Neural cell (in vitro differentiated cells): ENCODE results near the gene TVP23C. TPM values are rescaled to one million over a fixed set of nuclear protein-coding genes. Genes with fewer than 3 reads are reported as not detected.

Experiments used
- H2AFZ ChIP-seq: fragments of 200-600, 300-800 bp; sonication (generic), shearing (Covaris generic); 2 replicates; pipeline ENCODE4 v1.6.0; 2014; ENCODE audit warnings: low read depth, mild to moderate bottlenecking, antibody characterized with exemption, low read length, moderate library complexity
- H3F3A ChIP-seq: fragments of 200-600 bp; shearing (Covaris generic); 2 replicates; pipeline ENCODE4 v1.6.1; 2016; ENCODE audit warnings: mild to moderate bottlenecking, moderate library complexity, mixed read lengths, antibody characterized with exemption, low read length; ENCODE audit not compliant: insufficient read depth, poor library complexity, severe bottlenecking
- H3K27ac ChIP-seq: fragments of 200-600, 300-800 bp; sonication (generic), shearing (Covaris generic); 2 replicates; pipeline ENCODE4 v1.5.1; 2014; ENCODE audit warnings: mild to moderate bottlenecking, low read length, moderate library complexity
- H3K27me3 ChIP-seq: fragments of 300-800, 200-600 bp; sonication (generic), shearing (Covaris generic); 2 replicates; pipeline ENCODE4 v1.6.0; 2014; ENCODE audit warnings: mild to moderate bottlenecking, low read depth, low read length, moderate library complexity; ENCODE audit not compliant: insufficient read depth
- H3K36me3 ChIP-seq: fragments of 300-800, 200-600 bp; sonication (generic), shearing (Covaris generic); 2 replicates; pipeline ENCODE4 v1.5.1; 2014; ENCODE audit warnings: mild to moderate bottlenecking, antibody characterized with exemption, low read length, moderate library complexity; ENCODE audit not compliant: insufficient read depth
- H3K4me2 ChIP-seq: fragments of 300-800, 200-600 bp; sonication (generic), shearing (Covaris generic); 2 replicates; pipeline ENCODE4 v1.6.0; 2014; ENCODE audit warnings: mild to moderate bottlenecking, low read length
- H3K4me3 ChIP-seq: fragments of 300-800, 200-600 bp; sonication (generic), shearing (Covaris generic); 2 replicates; pipeline ENCODE4 v1.5.1; 2014; ENCODE audit warnings: mild to moderate bottlenecking, low read length, moderate library complexity
- H3K79me2 ChIP-seq: fragments of 200-600 bp; shearing (Covaris generic); replicated peaks from 2 replicates; pipeline ENCODE4 v1.6.0; 2014; ENCODE audit warnings: mild to moderate bottlenecking, low read length, moderate library complexity; ENCODE audit not compliant: insufficient read depth
- H3K9ac ChIP-seq: fragments of 300-800, 200-600 bp; sonication (generic), shearing (Covaris generic); 2 replicates; pipeline ENCODE4 v1.6.1; 2016; ENCODE audit warnings: mild to moderate bottlenecking, low read length, mixed read lengths
- H3K9me2 ChIP-seq: fragments of 200-600 bp; shearing (Covaris generic); 2 replicates; pipeline ENCODE4 v1.6.1; 2016; ENCODE audit warnings: mild to moderate bottlenecking, low read length, mixed read lengths; ENCODE audit not compliant: insufficient read depth
- H3K9me3 ChIP-seq: fragments of 200-600, 300-800 bp; sonication (generic), shearing (Covaris generic); 2 replicates; pipeline ENCODE4 v1.6.1; 2016; ENCODE audit warnings: mild to moderate bottlenecking, mixed run types, low read length, moderate library complexity, mixed read lengths
- H4K20me1 ChIP-seq: fragments of 200-600 bp; shearing (Covaris generic); 2 replicates; pipeline ENCODE4 v1.6.1; 2016; ENCODE audit warnings: mild to moderate bottlenecking, mixed run types; ENCODE audit not compliant: insufficient read depth
- CTCF ChIP-seq: fragments of 450-650 bp; IDR thresholded peaks from 2 replicates; pipeline ENCODE4 v1.5.1; 2014; ENCODE audit warnings: antibody characterized with exemption, mild to moderate bottlenecking, moderate library complexity; ENCODE audit not compliant: poor library complexity, severe bottlenecking
- EP300 ChIP-seq: fragments of 450-650 bp; conservative IDR thresholded peaks from 2 replicates; pipeline ENCODE4 v1.6.1; 2014; ENCODE audit warnings: antibody characterized with exemption, mild to moderate bottlenecking, moderate library complexity; ENCODE audit not compliant: poor library complexity, severe bottlenecking
- EZH2 ChIP-seq: fragments of 200-600, 300-800 bp; shearing (Covaris generic), sonication (generic); IDR thresholded peaks from 2 replicates; pipeline ENCODE4 v1.6.1; 2014; ENCODE audit warnings: antibody characterized with exemption, low read length, borderline replicate concordance, mild to moderate bottlenecking; ENCODE audit not compliant: insufficient read depth, poor library complexity, severe bottlenecking
- MXI1 ChIP-seq: fragments of 450-650 bp; conservative IDR thresholded peaks from 2 replicates; pipeline ENCODE4 v1.6.1; 2014; ENCODE audit warnings: antibody characterized with exemption, mild to moderate bottlenecking; ENCODE audit not compliant: poor library complexity, severe bottlenecking
- POLR2AphosphoS5 ChIP-seq: IDR thresholded peaks from 2 replicates; pipeline ENCODE4 v1.6.1; 2012
- RAD21 ChIP-seq: fragments of 450-650 bp; conservative IDR thresholded peaks from 2 replicates; pipeline ENCODE4 v1.6.1; 2014; ENCODE audit warnings: antibody characterized with exemption, mild to moderate bottlenecking, moderate library complexity
- SMC3 ChIP-seq: fragments of 450-650 bp; conservative IDR thresholded peaks from 2 replicates; pipeline ENCODE4 v1.6.1; 2014; ENCODE audit warnings: antibody characterized with exemption, mild to moderate bottlenecking, moderate library complexity; ENCODE audit not compliant: poor library complexity
- TAF1 ChIP-seq: IDR thresholded peaks from 2 replicates; pipeline ENCODE4 v1.6.1; 2012; ENCODE audit warnings: low read depth
- polyA plus RNA-seq: library from polyadenylated mRNA; depleted of rRNA; stranded (reverse); fragments of >200 nt; gene quantifications from 2 replicates; pipeline ENCODE4 v1.2.3, GENCODE V29; 2014
- TF ChIP-seq, protein P1 (sequence below): IDR thresholded peaks from 2 replicates; pipeline ENCODE4 v1.6.1; 2012; ENCODE audit warnings: borderline replicate concordance

The TVP23C gene
- polyA plus RNA-seq, 1 donor from 2014 or later, result 8.9 TPM

- Histone ChIP-seq H4K20me1 (no peaks in the 10 kb centered on the region), H3K9me2 (no peaks in the 10 kb centered on the region), H2AFZ (no peak overlapping the region), H3K27ac (no peak overlapping the region), H3K27me3 (no peaks in the 10 kb centered on the region), H3K4me2 (no peak overlapping the region), H3K79me2 (no peaks in the 10 kb centered on the region), H3K9ac (no peak overlapping the region), H3K4me3 (no peak overlapping the region), H3K36me3 (peaks cover 4% of the 10 kb centered on the region), H3K9me3 (no peaks in the 10 kb centered on the region), H3F3A (no peaks in the 10 kb centered on the region)
- TF ChIP-seq, protein P1, sequence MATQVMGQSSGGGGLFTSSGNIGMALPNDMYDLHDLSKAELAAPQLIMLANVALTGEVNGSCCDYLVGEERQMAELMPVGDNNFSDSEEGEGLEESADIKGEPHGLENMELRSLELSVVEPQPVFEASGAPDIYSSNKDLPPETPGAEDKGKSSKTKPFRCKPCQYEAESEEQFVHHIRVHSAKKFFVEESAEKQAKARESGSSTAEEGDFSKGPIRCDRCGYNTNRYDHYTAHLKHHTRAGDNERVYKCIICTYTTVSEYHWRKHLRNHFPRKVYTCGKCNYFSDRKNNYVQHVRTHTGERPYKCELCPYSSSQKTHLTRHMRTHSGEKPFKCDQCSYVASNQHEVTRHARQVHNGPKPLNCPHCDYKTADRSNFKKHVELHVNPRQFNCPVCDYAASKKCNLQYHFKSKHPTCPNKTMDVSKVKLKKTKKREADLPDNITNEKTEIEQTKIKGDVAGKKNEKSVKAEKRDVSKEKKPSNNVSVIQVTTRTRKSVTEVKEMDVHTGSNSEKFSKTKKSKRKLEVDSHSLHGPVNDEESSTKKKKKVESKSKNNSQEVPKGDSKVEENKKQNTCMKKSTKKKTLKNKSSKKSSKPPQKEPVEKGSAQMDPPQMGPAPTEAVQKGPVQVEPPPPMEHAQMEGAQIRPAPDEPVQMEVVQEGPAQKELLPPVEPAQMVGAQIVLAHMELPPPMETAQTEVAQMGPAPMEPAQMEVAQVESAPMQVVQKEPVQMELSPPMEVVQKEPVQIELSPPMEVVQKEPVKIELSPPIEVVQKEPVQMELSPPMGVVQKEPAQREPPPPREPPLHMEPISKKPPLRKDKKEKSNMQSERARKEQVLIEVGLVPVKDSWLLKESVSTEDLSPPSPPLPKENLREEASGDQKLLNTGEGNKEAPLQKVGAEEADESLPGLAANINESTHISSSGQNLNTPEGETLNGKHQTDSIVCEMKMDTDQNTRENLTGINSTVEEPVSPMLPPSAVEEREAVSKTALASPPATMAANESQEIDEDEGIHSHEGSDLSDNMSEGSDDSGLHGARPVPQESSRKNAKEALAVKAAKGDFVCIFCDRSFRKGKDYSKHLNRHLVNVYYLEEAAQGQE, result no peak
- TF ChIP-seq EP300, result no peak
- no peak for TF ChIP-seq RAD21
- no peak for TF ChIP-seq CTCF
These were observed 66.3 kb downstream of the TVP23C start for GRCh38 chr17:15496735-15497670.

DNA sequence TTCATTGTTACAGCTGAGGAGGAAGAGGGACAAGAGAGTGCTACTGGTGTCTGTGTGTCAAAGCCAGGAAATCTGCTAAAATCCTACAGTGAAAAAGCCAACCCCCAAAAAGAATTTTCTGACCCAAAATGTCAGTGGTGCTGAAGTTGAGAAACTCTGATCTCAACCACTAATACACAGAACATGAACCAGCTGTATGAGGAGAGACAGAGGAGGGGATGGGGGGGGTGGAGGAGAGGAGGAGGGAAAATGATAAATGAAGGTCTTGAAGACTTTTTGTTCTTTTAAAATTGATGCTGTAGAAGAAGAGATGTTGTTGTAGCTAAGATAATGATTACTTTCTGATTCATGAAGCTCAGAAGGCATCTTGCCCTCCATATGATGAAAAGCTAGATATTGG is 68.5 kb downstream of the TVP23C start:
- H3K4me3 ChIP-seq, result no peak overlapping the region
- no peaks in the 10 kb centered on the region for H3K36me3 ChIP-seq
- no peaks in the 10 kb centered on the region for H3K9me3 ChIP-seq
- no peaks in the 10 kb centered on the region for H3K27me3 ChIP-seq
- no peak overlapping the region for H3K4me2 ChIP-seq
- no peaks in the 10 kb centered on the region for H3F3A ChIP-seq
- H2AFZ ChIP-seq, result no peak overlapping the region
- no peaks in the 10 kb centered on the region for H3K79me2 ChIP-seq
- H3K9ac ChIP-seq, result no peak overlapping the region
- no peak for TF ChIP-seq EZH2
- no peak for TF ChIP-seq RAD21
- no peak for TF ChIP-seq CTCF
- TF ChIP-seq SMC3, result no peak
- no peak for TF ChIP-seq POLR2AphosphoS5
- no peak for TF ChIP-seq MXI1
- TF ChIP-seq TAF1, result no peak
- TF ChIP-seq EP300, result no peak
- TF ChIP-seq, protein P1, result no peak
- H4K20me1 ChIP-seq, result no peaks in the 10 kb centered on the region
- H3K27ac ChIP-seq, result no peak overlapping the region
- no peaks in the 10 kb centered on the region for H3K9me2 ChIP-seq
